T follicular helper cell (primary cell): ENCODE results near the gene U2AF2.

ENCODE experiments used
- DNase-seq: peaks from one replicate; pipeline ENCODE4 v3.0.0-alpha.2; 2020; ENCODE audit warnings: low read depth

U2AF2 gene

DNA sequence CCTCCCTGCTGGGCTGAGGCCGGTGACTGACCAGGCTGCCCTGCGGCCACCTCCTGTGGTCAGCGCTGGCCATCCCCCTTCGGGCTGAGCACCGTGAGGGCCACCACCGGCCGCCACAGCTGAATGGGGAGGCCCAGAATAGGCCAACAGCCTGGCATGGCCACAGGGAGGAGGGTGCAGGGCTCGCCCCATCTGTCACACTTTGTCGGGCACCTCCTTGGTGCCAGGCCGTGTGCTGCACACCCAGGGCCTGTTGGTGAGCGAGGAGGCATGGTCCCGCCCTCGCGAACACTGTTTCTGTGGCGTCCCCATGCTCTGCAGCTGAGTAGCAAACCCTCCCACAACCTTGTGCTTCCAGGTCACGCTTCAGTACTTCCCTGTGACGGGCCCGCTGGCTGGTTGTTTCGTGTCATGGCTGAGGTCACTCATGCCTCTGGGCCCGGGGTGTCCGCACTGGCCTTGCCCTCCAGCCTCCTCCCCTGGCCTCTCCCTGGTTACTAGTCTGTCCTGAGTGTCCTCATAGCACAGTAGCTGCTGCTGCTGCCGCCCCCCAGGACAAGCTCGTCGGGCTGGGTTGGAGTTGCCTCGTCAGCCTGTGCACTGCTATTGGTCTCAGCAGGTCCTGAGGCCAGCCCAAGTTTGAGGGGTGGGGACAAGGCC lies 35.4 kb downstream of the U2AF2 start:
- no peak for DNase-seq

DNA sequence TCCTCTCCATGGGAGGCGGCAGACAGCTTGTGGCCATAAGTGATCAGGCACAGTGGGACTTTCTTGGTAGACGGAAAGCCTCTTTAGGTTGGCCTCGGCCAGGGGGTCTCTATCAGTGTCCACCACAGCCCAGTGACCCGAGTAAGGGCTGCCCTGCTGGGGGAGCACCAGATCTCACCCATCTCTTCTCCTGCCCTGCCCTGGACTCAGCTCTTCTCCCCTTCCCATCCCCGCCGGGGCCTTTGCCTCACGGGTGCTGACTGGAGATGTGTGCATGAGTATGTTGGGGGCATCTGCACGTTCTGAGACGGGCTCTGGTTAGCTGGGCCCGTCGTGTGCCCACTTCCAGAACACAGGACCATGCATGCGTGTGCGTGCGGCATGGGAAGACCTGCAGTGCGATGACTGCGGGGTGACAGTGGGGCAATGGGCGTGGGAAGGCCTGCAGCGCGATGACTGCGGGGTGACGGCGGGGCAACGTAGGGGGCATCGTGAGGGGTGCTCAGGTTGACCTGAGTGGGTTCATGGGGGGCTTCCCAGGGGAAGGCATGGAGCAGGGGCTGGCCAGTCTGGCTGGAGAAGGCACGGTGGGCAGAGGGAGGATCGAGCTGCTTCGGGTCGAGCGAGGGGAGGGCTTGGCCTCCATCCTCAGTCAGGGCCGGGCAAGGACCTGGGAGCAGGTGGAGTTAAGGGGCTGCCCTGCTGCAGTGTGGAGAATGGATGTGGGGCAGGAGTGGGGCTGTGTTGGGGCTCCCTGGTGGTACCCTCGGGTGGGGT lies 36.1 kb downstream of the U2AF2 start:
- DNase-seq, result no peak

DNA sequence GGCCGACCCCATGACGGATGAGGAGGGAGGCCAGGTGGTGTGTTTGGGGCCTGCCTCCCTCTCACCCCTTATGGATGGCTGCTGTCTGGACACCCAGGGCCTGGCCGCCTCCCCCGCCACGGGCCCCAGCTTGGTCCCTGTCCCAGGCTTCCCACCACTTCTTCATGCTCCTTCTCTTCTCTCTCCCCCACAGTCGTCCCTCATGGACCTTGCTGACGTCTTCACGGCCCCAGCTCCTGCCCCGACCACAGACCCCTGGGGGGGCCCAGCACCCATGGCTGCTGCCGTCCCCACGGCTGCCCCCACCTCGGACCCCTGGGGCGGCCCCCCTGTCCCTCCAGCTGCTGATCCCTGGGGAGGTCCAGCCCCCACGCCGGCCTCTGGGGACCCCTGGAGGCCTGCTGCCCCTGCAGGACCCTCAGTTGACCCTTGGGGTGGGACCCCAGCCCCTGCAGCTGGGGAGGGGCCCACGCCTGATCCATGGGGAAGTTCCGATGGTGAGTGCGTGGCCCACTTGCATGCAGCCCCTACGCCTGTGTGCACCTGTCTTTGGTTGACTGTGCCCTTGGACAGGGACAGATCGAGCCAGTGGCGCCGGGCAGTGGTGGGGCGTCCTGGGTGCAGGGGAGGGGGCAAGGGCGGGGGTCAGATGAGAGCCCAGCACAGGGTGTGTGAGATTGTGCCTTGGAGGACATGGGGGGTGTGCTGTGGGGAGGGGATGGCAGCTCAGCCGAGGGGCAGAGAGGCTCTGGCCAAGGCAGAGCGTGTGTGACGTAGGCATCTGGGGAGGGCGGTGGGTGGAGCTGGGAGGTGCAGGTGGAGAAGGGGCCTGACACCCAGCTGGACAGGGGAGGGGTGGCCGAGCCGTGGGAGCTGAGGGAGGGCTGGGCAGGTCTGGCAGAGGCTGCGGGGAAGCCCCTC lies 37.0 kb downstream of the U2AF2 start:
- no peak for DNase-seq

DNA sequence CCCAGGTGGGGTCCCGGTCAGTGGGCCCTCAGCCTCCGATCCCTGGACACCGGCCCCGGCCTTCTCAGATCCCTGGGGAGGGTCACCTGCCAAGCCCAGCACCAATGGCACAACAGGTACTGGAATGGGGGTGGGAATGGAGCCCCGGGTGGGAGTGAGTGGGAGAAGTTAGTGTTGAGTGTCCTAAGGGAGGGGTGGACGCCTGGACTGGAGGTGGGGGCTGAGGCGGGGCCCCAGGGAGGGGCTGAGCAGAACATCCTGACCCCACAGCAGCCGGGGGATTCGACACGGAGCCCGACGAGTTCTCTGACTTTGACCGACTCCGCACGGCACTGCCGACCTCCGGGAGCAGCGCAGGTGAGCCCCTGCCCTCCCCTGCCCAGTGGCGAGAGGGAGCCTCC lies 37.8 kb downstream of the U2AF2 start:
- DNase-seq, result no peak

DNA sequence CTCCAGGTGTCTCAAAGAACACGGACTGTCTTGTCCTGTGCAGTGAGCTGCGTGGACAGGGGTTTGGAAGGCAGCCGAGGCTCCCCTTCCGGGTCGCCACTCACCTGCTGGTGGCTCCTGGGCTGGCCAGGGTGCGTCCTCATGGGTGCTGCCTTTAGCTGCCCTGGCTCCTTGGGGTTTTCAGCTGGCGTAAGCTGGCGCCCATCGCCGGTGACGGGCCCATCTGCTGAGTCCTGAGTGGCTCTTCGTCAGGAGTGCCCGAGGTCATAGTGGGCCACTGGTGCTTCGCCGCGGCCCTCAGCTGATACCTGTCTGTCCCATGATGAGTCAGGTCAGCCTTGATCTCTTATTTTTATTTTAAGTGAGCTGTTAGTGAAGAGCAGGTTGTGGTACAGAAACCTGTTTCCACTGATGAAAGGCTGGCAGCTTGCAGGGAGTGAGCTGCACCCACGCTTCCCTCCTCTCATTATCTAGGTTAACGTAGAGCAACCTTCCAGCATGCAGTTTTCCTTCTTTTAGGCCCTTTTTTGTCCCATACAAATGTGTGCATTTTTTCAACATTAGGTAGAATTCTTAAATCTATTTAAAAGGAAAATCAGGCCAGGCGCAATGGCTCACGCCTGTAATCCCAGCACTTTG lies 38.6 kb downstream of the U2AF2 start:
- no peak for DNase-seq

DNA sequence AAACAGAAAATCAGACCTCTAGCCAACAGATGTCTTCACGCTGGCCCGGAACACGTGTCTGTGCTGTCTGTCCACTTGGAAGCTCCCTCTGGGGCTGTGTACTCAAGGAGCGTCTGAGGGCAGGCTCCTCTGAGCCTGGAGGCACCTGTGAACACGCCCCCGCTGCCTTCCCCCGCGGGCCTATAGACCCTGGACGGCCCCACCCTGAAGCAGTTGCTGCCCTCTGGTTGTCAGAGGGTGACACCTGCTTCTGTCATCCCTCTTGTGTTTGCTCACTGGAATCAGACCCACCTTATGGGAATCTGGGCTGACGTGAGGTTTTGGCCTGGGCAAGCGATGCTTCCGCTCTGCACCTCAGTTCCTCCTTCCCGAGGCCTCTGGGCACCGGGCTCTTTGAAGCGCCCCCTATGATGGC lies 39.4 kb downstream of the U2AF2 start:
- DNase-seq, result no peak

DNA sequence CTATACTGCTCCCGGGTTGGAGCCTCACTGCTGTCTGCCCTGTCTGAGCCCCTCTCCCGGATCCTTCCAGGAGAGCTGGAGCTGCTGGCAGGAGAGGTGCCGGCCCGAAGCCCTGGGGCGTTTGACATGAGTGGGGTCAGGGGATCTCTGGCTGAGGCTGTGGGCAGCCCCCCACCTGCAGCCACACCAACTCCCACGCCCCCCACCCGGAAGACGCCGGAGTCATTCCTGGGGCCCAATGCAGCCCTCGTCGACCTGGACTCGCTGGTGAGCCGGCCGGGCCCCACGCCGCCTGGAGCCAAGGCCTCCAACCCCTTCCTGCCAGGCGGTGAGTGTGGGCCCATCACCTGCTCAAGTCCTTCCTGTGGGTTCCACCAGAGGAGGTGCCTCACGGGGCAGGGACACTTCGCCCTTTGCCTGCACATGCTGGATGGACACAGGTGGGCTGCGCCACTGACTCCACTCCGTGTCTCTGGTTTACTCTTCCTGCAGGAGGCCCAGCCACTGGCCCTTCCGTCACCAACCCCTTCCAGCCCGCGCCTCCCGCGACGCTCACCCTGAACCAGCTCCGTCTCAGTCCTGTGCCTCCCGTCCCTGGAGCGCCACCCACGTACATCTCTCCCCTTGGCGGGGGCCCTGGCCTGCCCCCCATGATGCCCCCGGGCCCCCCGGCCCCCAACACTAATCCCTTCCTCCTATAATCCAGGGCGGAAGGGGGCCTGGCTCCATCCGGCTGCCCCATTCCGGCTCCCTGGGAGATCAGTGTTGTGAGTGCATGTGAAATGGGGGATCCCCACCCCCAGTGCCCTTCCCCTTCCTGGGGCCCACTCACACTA lies 40.0 kb downstream of the U2AF2 start:
- no peak for DNase-seq

DNA sequence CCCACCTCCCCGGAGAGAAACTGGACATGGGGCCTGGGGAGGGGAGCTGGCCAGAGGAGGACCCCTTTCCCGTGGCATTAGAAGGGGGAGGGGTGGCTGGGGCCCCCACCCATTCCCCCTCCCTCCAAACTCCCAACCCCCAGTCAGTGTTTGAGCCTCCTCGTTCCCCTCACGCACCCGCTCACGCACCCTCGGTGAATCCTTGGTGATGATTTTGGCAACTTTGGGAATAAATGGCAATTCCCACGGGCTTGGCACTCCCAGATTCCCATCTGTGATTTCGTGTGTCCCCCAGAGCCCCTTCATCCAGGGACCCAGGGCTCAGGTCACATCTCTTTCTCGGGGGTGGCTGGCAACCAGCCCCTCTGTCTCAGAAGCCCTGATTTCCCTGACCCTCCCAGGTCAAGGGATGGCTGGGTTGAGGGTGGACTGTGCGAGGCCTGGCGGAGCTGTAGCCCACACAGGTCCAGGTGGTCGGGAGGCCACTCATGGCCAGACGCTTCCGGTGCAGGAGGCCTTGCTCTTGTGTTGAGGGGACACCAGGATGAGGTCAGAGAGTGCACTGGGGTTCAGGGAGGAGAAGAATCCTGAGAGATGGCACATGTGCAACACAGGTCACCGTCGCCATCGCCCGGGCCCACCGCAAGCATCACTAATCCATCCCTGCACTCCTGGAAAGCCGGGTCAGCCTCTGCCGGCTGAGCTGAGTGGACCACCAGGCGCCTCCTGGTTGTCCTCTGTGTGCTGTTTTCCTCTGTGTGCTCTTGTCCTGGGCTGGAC lies 40.9 kb downstream of the U2AF2 start:
- DNase-seq, result no peak

DNA sequence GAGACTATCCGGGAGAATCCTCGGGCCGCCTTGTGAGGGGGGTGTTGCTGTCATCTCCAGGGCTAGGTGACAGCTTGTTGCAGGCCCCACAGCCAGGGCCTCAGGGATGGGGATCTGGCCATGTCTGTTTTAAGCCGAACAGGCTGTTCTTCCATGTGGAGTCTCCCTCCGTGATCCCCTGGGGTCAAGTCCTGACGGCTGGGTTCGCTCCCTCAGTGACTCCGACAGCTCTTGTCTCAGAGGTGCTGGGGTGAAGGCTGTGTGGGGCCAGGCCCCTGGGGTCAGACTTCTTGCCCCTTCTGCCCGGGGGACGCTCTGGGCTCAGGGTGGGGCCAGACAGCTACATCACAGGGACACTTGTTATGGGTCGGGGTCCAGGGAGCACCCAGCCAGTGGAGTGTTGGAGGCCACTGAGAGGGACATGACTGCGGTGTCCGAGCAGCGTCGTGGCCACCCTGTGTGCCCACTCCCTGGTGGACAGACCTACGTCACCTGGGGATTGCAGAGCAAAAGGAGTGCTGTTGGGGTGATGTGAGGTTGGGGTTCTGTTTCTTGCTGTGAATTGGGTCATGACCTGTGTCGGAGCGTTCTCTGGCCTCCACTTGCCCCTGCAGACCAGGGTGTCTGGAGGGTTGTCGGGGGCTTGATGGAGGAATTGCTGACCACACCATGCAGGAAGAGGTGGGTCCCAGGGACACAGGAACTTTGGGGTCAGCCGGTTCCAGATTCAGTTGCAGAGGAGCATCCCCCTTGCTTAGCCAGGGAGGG lies 41.6 kb downstream of the U2AF2 start:
- DNase-seq, result no peak

DNA sequence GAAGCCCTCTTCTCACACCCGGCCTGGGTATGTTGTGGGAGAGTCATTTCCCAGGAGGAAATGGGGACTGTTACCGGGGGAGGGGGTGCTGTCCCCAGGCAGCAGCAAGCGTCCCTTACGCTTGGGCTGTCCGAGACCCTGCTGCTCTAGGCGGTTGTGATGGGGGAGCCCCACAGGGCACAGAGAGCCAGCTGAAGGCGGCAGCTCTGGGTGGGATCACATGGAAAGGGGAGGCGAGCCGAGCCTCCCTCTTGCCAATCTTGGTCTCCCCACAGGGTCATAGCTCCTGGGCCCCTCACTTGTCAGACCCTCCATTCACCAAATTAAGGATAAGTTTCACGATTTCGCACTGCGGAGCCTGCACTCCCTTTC lies 42.2 kb downstream of the U2AF2 start:
- DNase-seq, result no peak

DNA sequence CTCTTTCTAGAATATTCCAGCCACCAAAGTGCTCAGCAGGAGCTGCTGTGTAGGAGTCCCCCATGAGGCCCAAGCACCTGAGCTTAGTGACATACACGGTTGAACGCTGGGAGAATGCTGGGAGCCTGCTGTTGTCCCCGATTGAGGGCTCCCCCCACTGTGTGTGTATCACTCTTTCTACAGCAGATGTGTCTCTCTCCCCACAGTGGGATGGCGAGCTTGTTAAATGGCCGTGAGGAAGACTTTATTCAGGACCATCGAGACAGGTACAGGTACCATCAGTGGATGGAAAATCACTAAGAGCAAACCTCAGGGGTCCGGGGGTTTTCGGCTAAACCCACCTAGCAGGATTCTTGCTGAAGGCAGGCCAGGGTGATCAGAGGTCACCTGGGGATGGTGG lies 42.9 kb downstream of the U2AF2 start:
- DNase-seq, result no peak

DNA sequence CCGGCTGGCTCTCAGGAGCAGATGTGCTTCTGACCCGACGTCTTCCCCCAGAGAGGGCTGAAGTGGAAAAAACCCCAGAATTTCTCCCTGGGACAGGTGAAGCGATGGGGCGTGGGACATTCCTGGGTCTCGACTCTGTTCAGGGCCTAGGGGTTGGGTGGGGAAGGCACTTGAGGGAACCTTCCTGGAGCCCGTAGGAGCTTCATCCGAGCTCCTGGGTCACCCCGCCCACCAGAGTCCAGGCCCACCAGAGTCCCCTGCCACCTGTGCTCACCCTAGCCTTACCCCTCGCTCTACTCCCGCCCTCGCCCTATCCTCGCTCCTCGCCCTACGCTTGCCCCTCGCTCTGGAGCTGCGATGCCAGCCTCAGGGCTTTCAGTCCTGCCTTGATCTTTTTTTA lies 43.4 kb downstream of the U2AF2 start:
- DNase-seq, result no peak

DNA sequence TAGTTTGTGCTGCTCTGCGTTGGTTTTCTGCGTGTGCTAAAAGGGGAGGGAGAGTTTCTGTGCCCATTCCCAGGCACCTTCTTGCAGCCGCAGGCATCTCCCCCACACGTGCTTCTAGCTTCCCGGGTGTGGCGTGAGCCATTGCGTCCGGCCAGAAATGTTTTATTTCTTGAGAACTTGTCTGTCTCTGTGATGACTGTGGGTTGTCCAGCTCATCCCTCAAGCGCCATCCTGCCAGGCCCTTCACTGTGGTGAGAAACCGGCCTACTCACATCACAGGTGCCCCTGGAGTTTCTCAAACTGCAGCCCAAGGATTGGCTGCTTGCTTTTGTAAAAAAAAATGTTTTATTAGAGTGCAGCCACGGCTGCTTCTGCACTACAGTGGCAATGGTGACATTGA lies 44.4 kb downstream of the U2AF2 start:
- no peak for DNase-seq

DNA sequence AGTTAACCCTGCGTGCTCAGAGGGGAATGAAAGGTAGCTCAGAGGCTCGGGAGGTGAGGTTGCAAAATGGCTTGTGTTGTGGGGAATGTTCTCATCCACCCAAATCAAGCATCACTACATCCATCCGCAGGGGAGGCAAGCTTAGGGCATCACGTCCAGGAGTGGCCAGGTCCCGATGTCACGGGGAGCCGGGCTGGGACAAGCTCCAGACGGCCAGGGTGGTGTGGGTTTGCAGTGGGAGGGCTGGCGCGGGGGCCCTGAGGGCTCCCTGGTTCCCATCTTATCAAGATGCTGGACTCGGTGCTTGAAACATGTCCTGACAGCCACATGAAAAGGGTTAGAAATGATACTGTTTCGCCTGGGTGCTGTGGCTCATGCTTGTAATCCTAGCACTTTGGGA lies 46.0 kb downstream of the U2AF2 start:
- no peak for DNase-seq

DNA sequence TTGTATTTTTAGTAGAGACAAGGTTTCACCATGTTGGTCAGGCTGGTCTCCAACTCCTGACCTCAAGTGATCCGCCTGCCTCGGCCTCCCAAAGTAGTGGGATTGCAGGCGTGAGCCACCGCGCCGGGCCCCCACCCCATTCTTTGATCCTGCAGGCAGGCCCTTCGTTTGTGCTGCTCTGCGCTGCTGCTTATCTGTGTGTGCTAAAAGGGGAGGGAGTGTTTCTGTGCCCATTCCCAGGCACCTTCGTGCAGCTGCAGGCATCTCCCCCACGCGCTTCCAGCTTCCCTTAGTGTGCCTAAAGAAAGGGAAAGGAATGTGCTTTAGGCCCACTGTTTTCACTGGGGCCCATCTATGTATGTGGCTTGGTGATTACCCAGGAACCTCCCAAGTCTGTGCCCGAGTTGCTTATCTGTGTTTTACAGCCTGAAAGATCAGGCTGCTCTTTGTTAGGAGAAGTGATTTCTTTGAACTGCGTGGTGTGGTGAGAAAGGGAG lies 47.3 kb downstream of the U2AF2 start:
- DNase-seq, result no peak

DNA sequence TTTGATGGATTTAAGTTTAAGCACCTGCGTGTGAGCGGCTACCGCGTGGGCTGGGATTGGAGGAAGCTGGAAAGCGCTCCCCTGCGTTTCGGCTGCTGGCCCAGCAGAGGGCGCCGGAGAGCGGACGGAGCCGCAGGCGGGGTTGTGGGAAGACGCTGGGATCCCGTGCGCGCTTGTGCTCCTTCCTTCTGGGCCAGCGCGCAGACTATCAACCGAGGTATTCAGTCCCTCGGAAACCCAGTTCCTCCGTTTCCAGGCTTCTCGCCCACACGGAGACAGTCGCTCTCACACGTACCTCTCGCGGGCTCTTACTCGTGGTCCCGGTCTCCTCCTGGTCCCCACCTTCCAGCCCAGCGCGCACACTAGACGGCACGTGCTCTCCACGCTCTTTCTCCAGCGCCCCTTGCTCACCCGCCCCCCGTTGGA lies 49.0 kb downstream of the U2AF2 start:
- peak; percentile 24 for DNase-seq

DNA sequence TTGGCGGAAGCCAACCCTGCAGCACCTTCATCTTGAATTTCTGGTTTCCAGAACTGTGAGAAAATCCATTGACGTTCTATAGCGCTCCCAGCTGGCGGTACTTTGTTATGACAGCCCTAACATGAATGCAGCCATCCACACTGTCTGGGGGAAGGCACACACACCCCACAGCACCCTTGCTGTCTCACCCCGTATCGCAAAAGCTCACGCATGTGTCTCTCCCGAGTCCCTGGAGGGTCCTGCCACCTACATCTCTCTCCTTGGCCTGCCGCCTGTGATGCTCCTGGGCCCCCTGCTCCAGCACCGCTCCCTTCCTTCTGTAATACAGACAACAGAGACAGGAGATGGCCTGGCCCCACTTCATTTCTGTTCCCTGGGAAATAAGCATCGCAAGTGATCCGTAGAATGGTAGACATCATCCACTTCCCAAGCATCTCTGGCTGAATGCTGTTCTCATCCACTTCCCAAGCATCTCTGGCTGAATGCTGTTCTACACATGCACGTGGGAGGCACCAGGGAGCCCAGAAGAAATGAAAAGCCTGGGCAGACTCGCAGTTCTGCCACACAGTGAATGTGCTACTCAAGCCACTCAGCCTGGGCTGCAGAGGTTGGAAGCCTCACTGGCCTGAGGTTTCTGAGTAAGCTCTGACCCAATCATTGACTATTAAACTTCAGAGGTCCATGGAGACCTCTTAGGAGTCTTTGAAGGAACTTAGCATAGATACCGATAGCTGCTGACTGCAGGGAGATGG lies 49.8 kb downstream of the U2AF2 start:
- no peak for DNase-seq

DNA sequence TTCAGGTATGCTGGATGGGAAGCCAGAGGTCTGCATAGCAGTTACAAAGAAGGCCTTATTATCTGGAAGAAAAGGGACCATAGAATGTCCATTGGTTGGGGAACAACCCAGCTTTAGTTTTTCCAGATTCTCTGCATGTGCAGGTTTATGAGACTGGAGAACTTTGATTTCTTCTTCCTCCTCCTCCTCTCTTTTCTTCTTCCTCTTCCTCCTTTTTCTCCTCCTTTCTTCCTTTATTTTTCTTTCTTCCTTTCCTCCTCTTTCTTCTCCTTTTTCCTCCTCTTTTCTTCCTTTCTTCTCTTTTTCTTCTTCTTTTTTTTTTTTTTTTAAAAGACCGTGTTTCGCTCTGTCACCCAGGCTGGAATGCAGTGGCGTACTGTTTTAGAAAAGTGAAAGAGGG lies 51.1 kb downstream of the U2AF2 start:
- DNase-seq, result no peak

DNA sequence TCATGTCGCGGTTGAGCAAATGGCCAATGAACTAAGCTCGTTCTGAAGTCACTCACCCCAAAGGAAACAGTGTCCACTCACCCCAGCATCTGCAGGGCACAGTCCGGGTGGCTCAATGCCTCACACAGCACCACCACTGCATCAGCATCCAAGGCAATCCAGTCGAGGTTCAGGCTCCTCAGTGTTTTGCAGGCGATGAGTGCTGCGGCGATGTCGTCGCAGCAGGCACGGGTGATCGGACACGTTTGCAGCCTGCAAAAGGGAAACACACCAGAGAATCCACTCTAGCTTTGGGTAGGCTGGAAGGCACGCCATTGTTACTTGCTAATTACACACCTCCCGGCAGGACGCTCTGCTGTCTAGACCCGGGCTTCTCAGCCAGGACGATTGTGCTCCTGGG lies 56.9 kb downstream of the U2AF2 start:
- no peak for DNase-seq
